Body of pancreas (tissue), 4 donors: ENCODE results near the gene GPR65.

Experiments
- CTCF ChIP-seq, 7 experiments: fragments of 450-650 bp in 4 of 7; fragments of 200-600 bp in 3 of 7; sonication (generic) in 3 of 7; IDR thresholded peaks; one replicate each; pipeline ENCODE4 v1.5.1; 2016 to 2019; ENCODE audit warnings: antibody characterized with exemption in 7 of 7
- POLR2A ChIP-seq, 3 donors: fragments of 450-650 bp; IDR thresholded peaks; one replicate each; pipeline ENCODE4 v1.6.1; 2016; ENCODE audit warnings: antibody characterized with exemption in 3 of 3, mild to moderate bottlenecking in 2 of 3

DNA sequence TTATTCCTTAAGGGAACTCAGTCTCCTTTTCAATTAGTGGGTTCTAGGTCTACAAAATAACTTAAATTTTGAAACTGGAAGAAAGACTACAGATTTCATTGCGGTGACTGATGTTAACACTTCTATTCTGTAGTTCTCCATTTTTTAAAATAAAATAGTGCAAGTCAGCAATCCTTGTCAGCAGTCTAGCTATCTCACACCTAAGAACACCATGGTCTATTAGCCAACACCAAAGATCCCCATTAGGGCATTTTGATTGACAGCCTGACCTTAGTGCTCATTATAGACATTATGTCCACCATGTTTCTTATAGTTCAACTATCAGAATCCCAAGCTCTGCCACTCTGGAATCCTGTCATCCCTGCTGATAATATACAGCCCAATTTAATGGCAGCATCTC lies 27.4 kb downstream of the GPR65 start:
- TF ChIP-seq CTCF (IDR thresholded peaks at IDR 0.05), result no peak
- no peak for TF ChIP-seq POLR2A (IDR thresholded peaks at IDR 0.05)
